Suprapubic skin (tissue), 3 donors: ENCODE results near the gene ASXL3.

Source experiments
- POLR2A ChIP-seq, 2 donors: fragments of 450-650 bp; IDR thresholded peaks; one replicate each; pipeline ENCODE4 v1.6.1; 2017; ENCODE audit warnings: antibody characterized with exemption in 2 of 2, mild to moderate bottlenecking in 2 of 2, moderate library complexity in 2 of 2
- TF ChIP-seq, protein P1 (sequence below), 2 donors: fragments of 200-600 bp in 1 of 2; fragments of 450-650 bp in 1 of 2; sonication (generic) in 1 of 2; IDR thresholded peaks; one replicate each; pipeline ENCODE4 v1.5.1; 2016 to 2019; ENCODE audit warnings: antibody characterized with exemption in 2 of 2, mild to moderate bottlenecking in 1 of 2, moderate library complexity in 1 of 2

- no peak for TF ChIP-seq POLR2A (IDR thresholded peaks at IDR 0.05)
- TF ChIP-seq, protein P1, sequence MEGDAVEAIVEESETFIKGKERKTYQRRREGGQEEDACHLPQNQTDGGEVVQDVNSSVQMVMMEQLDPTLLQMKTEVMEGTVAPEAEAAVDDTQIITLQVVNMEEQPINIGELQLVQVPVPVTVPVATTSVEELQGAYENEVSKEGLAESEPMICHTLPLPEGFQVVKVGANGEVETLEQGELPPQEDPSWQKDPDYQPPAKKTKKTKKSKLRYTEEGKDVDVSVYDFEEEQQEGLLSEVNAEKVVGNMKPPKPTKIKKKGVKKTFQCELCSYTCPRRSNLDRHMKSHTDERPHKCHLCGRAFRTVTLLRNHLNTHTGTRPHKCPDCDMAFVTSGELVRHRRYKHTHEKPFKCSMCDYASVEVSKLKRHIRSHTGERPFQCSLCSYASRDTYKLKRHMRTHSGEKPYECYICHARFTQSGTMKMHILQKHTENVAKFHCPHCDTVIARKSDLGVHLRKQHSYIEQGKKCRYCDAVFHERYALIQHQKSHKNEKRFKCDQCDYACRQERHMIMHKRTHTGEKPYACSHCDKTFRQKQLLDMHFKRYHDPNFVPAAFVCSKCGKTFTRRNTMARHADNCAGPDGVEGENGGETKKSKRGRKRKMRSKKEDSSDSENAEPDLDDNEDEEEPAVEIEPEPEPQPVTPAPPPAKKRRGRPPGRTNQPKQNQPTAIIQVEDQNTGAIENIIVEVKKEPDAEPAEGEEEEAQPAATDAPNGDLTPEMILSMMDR (IDR thresholded peaks at IDR 0.05), result no peak
Measured at GRCh38 chr18:33560686-33561370, 17.2 kb upstream of the ASXL3 start.
